ENCODE measurements around the gene PRDM5.

- TF ChIP-seq CTCF (IDR thresholded peaks at IDR 0.05; ENCODE audit: poor library complexity, severe bottlenecking): no peak
- TF ChIP-seq EP300 (conservative IDR thresholded peaks at IDR 0.05; ENCODE audit: poor library complexity, severe bottlenecking): no peak
- TF ChIP-seq TAF1 (IDR thresholded peaks at IDR 0.05; ENCODE audit: low read depth): no peak
- TF ChIP-seq EZH2 (IDR thresholded peaks at IDR 0.05; ENCODE audit: borderline replicate concordance, insufficient read depth, low read length, poor library complexity, severe bottlenecking): no peak
These were observed 231.4 kb downstream of the PRDM5 start for GRCh38 chr4:120691106-120691505.
